Measurements from ENCODE around the gene WFS1.

DNA sequence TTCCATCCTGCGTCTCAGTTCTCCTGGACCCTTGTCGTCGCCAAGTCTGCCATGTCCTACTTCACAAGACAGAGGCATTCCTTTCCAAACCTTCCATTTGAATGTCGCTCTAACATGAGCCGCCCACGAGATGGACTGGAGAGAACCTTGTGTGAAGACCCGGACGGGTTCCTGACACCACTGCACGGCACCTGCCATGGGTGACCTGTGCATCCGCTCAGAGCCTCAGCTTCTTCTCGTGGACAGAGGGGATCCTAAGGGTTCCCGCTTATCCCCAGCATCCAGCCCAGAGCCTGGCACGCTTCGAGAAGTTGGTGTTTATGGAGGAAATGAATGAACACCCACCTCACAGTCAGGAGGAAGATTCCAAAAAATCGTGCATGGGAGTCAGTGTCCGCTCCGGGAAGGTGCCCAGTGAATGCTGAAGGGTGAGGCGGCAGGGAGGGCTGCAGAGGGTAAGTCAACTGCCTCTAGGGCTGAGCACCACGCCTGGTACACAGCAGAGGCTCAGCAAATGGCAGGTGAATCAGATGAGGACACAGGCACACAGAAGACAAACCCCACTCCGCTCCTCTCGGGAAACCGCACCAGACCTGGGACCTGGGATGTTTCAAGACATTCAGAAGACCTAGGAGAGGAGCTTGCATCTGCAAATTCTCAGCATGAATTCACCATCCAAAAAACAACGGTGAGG is 52.6 kb downstream of the WFS1 start:
- TF ChIP-seq, protein P1, sequence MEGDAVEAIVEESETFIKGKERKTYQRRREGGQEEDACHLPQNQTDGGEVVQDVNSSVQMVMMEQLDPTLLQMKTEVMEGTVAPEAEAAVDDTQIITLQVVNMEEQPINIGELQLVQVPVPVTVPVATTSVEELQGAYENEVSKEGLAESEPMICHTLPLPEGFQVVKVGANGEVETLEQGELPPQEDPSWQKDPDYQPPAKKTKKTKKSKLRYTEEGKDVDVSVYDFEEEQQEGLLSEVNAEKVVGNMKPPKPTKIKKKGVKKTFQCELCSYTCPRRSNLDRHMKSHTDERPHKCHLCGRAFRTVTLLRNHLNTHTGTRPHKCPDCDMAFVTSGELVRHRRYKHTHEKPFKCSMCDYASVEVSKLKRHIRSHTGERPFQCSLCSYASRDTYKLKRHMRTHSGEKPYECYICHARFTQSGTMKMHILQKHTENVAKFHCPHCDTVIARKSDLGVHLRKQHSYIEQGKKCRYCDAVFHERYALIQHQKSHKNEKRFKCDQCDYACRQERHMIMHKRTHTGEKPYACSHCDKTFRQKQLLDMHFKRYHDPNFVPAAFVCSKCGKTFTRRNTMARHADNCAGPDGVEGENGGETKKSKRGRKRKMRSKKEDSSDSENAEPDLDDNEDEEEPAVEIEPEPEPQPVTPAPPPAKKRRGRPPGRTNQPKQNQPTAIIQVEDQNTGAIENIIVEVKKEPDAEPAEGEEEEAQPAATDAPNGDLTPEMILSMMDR (conservative IDR thresholded peaks at IDR 0.05) = no peak
- no peak for TF ChIP-seq EZH2 (IDR thresholded peaks at IDR 0.05; ENCODE audit: low read depth)
